Measurements from ENCODE around the gene MAGOHB. TPM values are rescaled to one million over a fixed set of nuclear protein-coding genes. Genes with fewer than 3 reads are reported as not detected.

The MAGOHB gene
- total and polyA plus RNA-seq, 2 of the 4 experiments (the other 2 are of a cell fraction): 6.3 to 20.3 TPM

DNA sequence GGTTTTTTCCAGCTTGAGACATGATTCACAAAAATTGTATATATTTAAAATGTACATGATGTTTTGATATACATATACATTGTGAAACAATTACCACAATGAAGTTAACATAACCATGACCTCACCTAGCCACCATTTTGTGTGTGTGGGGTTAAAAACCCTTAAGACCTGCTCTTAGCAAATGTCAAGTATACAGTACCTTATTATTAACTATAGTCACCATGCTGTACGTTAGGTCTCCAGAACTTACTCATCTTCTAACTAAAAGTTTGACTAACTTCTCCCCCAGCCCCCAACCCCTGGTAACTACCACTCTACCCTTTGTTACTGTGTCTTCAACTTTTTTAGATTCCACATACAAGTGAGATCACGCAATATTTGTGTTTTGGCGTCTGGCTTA is 55.1 kb downstream of the MAGOHB start:
- no peak overlapping the region for H3K14ac ChIP-seq (replicated peaks; ENCODE audit: low read depth, low read length)
- H3K4me3 ChIP-seq (ENCODE audit: insufficient read depth, low read depth, low read length): no peak overlapping the region
- ChIA-PET CTCF (interaction anchor here (1.6 kb wide), 1 partner anchor 191 kb away, joined by 4 read pairs; no protein-coding TSS in a partner anchor), POLR2A (ENCODE audit: unreplicated experiment) (no interaction called here)
- no peaks in the 10 kb centered on the region for H3K9me1 ChIP-seq (ENCODE audit: insufficient read depth, low read length)
- no peak for TF ChIP-seq POLR2A (IDR thresholded peaks at IDR 0.05; ENCODE audit: low read depth, low read length)
- no peak for TF ChIP-seq MXI1 (IDR thresholded peaks at IDR 0.05; ENCODE audit: borderline replicate concordance, low read depth, low read length)
- TF ChIP-seq FOS (IDR thresholded peaks at IDR 0.05; ENCODE audit: low read depth, low read length): no peak
- no peak for TF ChIP-seq NFE2L2 (IDR thresholded peaks at IDR 0.05; ENCODE audit: low read depth, low read length)
- no peak for TF ChIP-seq MAFK (IDR thresholded peaks at IDR 0.05; ENCODE audit: low read depth, low read length)
- no peak for TF ChIP-seq RAD21 (IDR thresholded peaks at IDR 0.05; ENCODE audit: low read length)
- TF ChIP-seq CEBPB (IDR thresholded peaks at IDR 0.05; ENCODE audit: low read depth, low read length): no peak
- TF ChIP-seq BHLHE40 (IDR thresholded peaks at IDR 0.05; ENCODE audit: low read depth, low read length): no peak
- no peak for TF ChIP-seq RFX5 (IDR thresholded peaks at IDR 0.05; ENCODE audit: low read depth, low read length)
- TF ChIP-seq, protein P1, sequence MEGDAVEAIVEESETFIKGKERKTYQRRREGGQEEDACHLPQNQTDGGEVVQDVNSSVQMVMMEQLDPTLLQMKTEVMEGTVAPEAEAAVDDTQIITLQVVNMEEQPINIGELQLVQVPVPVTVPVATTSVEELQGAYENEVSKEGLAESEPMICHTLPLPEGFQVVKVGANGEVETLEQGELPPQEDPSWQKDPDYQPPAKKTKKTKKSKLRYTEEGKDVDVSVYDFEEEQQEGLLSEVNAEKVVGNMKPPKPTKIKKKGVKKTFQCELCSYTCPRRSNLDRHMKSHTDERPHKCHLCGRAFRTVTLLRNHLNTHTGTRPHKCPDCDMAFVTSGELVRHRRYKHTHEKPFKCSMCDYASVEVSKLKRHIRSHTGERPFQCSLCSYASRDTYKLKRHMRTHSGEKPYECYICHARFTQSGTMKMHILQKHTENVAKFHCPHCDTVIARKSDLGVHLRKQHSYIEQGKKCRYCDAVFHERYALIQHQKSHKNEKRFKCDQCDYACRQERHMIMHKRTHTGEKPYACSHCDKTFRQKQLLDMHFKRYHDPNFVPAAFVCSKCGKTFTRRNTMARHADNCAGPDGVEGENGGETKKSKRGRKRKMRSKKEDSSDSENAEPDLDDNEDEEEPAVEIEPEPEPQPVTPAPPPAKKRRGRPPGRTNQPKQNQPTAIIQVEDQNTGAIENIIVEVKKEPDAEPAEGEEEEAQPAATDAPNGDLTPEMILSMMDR (conservative IDR thresholded peaks at IDR 0.05; ENCODE audit: low read depth, low read length): no peak
- no peak for TF ChIP-seq ELK1 (IDR thresholded peaks at IDR 0.05; ENCODE audit: borderline replicate concordance, low read depth, low read length)
- TF ChIP-seq MAZ (IDR thresholded peaks at IDR 0.05; ENCODE audit: borderline replicate concordance, low read depth, low read length): no peak
- no peak for TF ChIP-seq CHD1 (IDR thresholded peaks at IDR 0.05; ENCODE audit: low read depth, low read length)
- TF ChIP-seq RCOR1 (IDR thresholded peaks at IDR 0.05; ENCODE audit: insufficient replicate concordance, low read length): no peak
- TF ChIP-seq, protein P2, sequence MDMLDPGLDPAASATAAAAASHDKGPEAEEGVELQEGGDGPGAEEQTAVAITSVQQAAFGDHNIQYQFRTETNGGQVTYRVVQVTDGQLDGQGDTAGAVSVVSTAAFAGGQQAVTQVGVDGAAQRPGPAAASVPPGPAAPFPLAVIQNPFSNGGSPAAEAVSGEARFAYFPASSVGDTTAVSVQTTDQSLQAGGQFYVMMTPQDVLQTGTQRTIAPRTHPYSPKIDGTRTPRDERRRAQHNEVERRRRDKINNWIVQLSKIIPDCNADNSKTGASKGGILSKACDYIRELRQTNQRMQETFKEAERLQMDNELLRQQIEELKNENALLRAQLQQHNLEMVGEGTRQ (IDR thresholded peaks at IDR 0.05; ENCODE audit: low read depth, low read length): no peak
- TF ChIP-seq SMC3 (IDR thresholded peaks at IDR 0.05; ENCODE audit: low read depth, low read length): no peak
- H4K8ac ChIP-seq (ENCODE audit: low read depth in 2 of 2, low read length in 2 of 2): no peak overlapping the region
- H4K91ac ChIP-seq (ENCODE audit: insufficient read depth, low read depth, low read length): no peak overlapping the region
- H3K23ac ChIP-seq (ENCODE audit: low read depth, low read length): no peak overlapping the region
- no peak overlapping the region for H2BK15ac ChIP-seq (ENCODE audit: low read depth, low read length)
- no peak overlapping the region for H2AK5ac ChIP-seq (ENCODE audit: low read depth, low read length)
- no peak for DNase-seq
- dilution Hi-C loops (cut with HindIII; ENCODE audit: low sequenced_read_pairs, unreplicated experiment): no loop called here
- H3K4me1 ChIP-seq (ENCODE audit: control insufficient read depth, insufficient read depth, low read length): no peaks in the 10 kb centered on the region
- H3K4ac ChIP-seq (ENCODE audit: low read depth, low read length): no peak overlapping the region
- ATAC-seq (ENCODE audit: low read depth): no peak
- in situ Hi-C loops (cut with MboI; ENCODE audit: low sequenced_read_pairs): loop anchor here (10.0 kb wide), 1 partner anchor 234 kb away; no protein-coding TSS in a partner anchor
- no peak overlapping the region for H3K56ac ChIP-seq (ENCODE audit: extremely low read depth, insufficient read depth, low read length)
- no CpG with 5 or more reads among the region's 3 CpGs for WGBS, 2 experiments (ENCODE audit: extremely low coverage in 2 of 2, insufficient read length in 1 of 2)
- no peaks in the 10 kb centered on the region for H3K79me1 ChIP-seq (ENCODE audit: low read depth in 1 of 2, low read length in 2 of 2)
- no peak overlapping the region for H3K27ac ChIP-seq (ENCODE audit: insufficient read depth, low read length)
- no peaks in the 10 kb centered on the region for H3K9me3 ChIP-seq (ENCODE audit: control insufficient read depth, insufficient read depth, low read length)
- H3K4me2 ChIP-seq (ENCODE audit: low read depth, low read length): no peak overlapping the region
- no peaks in the 10 kb centered on the region for H4K20me1 ChIP-seq (ENCODE audit: insufficient read depth, low read length)
- H3K36me3 ChIP-seq (ENCODE audit: control insufficient read depth, insufficient read depth, low read length): no peaks in the 10 kb centered on the region
- H2BK20ac ChIP-seq (ENCODE audit: low read depth, low read length): no peak overlapping the region
- H2AFZ ChIP-seq (replicated peaks; ENCODE audit: low read length, poor library complexity): no peak overlapping the region
- BruUV-seq (replicated peaks): no TSS peak
- H2BK120ac ChIP-seq (ENCODE audit: low read depth, low read length): no peak overlapping the region
- H3K9ac ChIP-seq (ENCODE audit: low read depth, low read length): no peak overlapping the region
- H2BK5ac ChIP-seq (ENCODE audit: low read depth, low read length, poor library complexity, severe bottlenecking): no peak overlapping the region
- H3K27me3 ChIP-seq (ENCODE audit: control insufficient read depth, insufficient read depth, low read length): peaks cover 22% of the 10 kb centered on the region
- intact Hi-C loops (cut with micrococcal nuclease): no loop called here
- no peak overlapping the region for H4K5ac ChIP-seq (ENCODE audit: low read depth, low read length)
- H2AK9ac ChIP-seq (replicated peaks; ENCODE audit: low read depth, low read length, poor library complexity): no peak overlapping the region
- H3K18ac ChIP-seq (ENCODE audit: low read depth, low read length): no peak overlapping the region
